Stomach (tissue), 9 donors: ENCODE data around the gene RXFP2. TPM values are rescaled to one million over a fixed set of nuclear protein-coding genes. Genes with fewer than 3 reads are reported as not detected.

ENCODE experiments used
- DNase-seq, 2 donors: peaks; one replicate each; pipeline versions ENCODE4 v3.0.0 to v3.0.0-alpha.2; 2013 to 2019
- H3K27ac ChIP-seq, 5 donors: fragments of 200-600 bp in 4 of 5; sonication (generic) in 4 of 5; one replicate each; pipeline ENCODE4 v1.5.1; 2013 to 2019; ENCODE audit warnings: mild to moderate bottlenecking in 1 of 5, moderate library complexity in 1 of 5
- H3K27me3 ChIP-seq, 3 donors: fragments of 200-600 bp; sonication (generic); one replicate each; pipeline ENCODE4 v1.5.1; 2017 to 2019; ENCODE audit warnings: mixed run types in 1 of 3
- H3K36me3 ChIP-seq, 4 donors: fragments of 200-600 bp; sonication (generic); 1 replicate in 3 of 4; 2 replicates in 1 of 4; pipeline ENCODE4 v1.5.1; 2016 to 2019
- H3K4me1 ChIP-seq, 4 donors: fragments of 200-600 bp; sonication (generic); one replicate each; pipeline ENCODE4 v1.5.1; 2016 to 2019
- H3K4me3 ChIP-seq, 4 donors: fragments of 200-600 bp; sonication (generic) in 3 of 4; one replicate each; pipeline ENCODE4 v1.5.1; 2016 to 2019; ENCODE audit warnings: mild to moderate bottlenecking in 1 of 4
- H3K9me3 ChIP-seq, 4 donors: fragments of 200-600 bp; sonication (generic); one replicate each; pipeline ENCODE4 v1.5.1; 2016 to 2019
- CTCF ChIP-seq, 7 experiments: fragments of 450-650 bp in 4 of 7; fragments of 200-600 bp in 3 of 7; sonication (generic) in 3 of 7; IDR thresholded peaks; one replicate each; pipeline ENCODE4 v1.5.1; 2016 to 2019; ENCODE audit warnings: antibody characterized with exemption in 7 of 7, control low read depth in 2 of 7, mild to moderate bottlenecking in 1 of 7
- EP300 ChIP-seq: sonication (generic); formaldehyde crosslinking; IDR thresholded peaks from one replicate; pipeline ENCODE4 v1.6.1; 2017; ENCODE audit warnings: antibody characterized with exemption
- POLR2A ChIP-seq, 4 donors: fragments of 450-650 bp; IDR thresholded peaks; one replicate each; pipeline ENCODE4 v1.6.1; 2016; ENCODE audit warnings: antibody characterized with exemption in 4 of 4, control low read depth in 2 of 4, mild to moderate bottlenecking in 1 of 4, moderate library complexity in 1 of 4
- POLR2AphosphoS5 ChIP-seq, 3 donors: sonication (generic); formaldehyde crosslinking; IDR thresholded peaks; one replicate each; pipeline ENCODE4 v1.6.1; 2016; ENCODE audit warnings: antibody characterized with exemption in 3 of 3
- WGBS, 5 donors: extraction: QIAGEN DNeasy Blood & Tissue Kit in 3 of 5; methylation state at CpG; one replicate each; pipeline versions ENCODE4 v1.1.5 to v1.1.7; 2013 to 2018; 5-methylcytosine and 5-hydroxymethylcytosine counted together
- intact Hi-C: fragments of 100-400 bp; cut with DNase I; formaldehyde crosslinking; loops from one replicate; pipeline ENCODE4 v1.15.1; 2023; ENCODE audit warnings: low total_unique reads
- polyA plus RNA-seq, 3 donors: library from polyadenylated mRNA; stranded (reverse); fragments of 200-250 nt; gene quantifications; one replicate each; pipeline ENCODE4 v1.2.3, GENCODE V29; 2013
- total RNA-seq, 5 donors: library from RNA; depleted of rRNA; stranded (reverse); fragments of >200 nt; gene quantifications; one replicate each; pipeline versions ENCODE4 v1.1.0 to v1.2.3, GENCODE V29; 2014 to 2016
- donor health status: healthy with polysubstance abuse.
- donor health status: Bipolar disorder and iron deficiency.
- donor health status: healthy.

RXFP2 gene
- total and polyA plus RNA-seq, 8 donors = not detected

- H3K27ac ChIP-seq = no peak overlapping the region
- H3K27me3 ChIP-seq = no peaks in the 10 kb centered on the region
- intact Hi-C loops = no loop called here
- H3K36me3 ChIP-seq = no peaks in the 10 kb centered on the region
- TF ChIP-seq POLR2AphosphoS5 (IDR thresholded peaks at IDR 0.05) (no peak), CTCF (IDR thresholded peaks at IDR 0.05) (no peak), EP300 (no peak), POLR2A (IDR thresholded peaks at IDR 0.05) (no peak)
- H3K4me1 ChIP-seq = peaks cover 0 to 26% (median 13%) of the 10 kb centered on the region in 4 donors
- H3K4me3 ChIP-seq = no peak overlapping the region
- WGBS, 5 donors = 58 to 80% (median 67%) methylated on average over 4 of the region's 4 CpGs
- no peak for DNase-seq
- H3K9me3 ChIP-seq = no peaks in the 10 kb centered on the region
These were observed 109.9 kb downstream of the RXFP2 start for GRCh38 chr13:31849206-31849605.

- DNase-seq = no peak
- H3K27ac ChIP-seq = no peak overlapping the region
- H3K4me1 ChIP-seq = peaks cover 0 to 26% (median 13%) of the 10 kb centered on the region in 4 donors
- WGBS, 5 donors = 27 to 38% (median 34%) methylated on average over 5 of the region's 5 CpGs
- no peak for TF ChIP-seq EP300
- no peak for TF ChIP-seq POLR2AphosphoS5 (IDR thresholded peaks at IDR 0.05)
- TF ChIP-seq POLR2A (IDR thresholded peaks at IDR 0.05) = no peak
- no peak for TF ChIP-seq CTCF (IDR thresholded peaks at IDR 0.05)
- H3K36me3 ChIP-seq = no peaks in the 10 kb centered on the region
- H3K27me3 ChIP-seq = no peaks in the 10 kb centered on the region
- no peaks in the 10 kb centered on the region for H3K9me3 ChIP-seq
- intact Hi-C loops = no loop called here
- H3K4me3 ChIP-seq = no peak overlapping the region
These were observed 110.8 kb downstream of the RXFP2 start for GRCh38 chr13:31850041-31850555.

- Histone ChIP-seq H3K4me1 (peaks cover 0 to 18% (median 9%) of the 10 kb centered on the region in 4 donors), H3K36me3 (no peaks in the 10 kb centered on the region), H3K9me3 (no peaks in the 10 kb centered on the region), H3K4me3 (no peak overlapping the region), H3K27me3 (no peaks in the 10 kb centered on the region), H3K27ac (no peak overlapping the region)
- no peak for DNase-seq
- WGBS, 5 donors = 93 to 98% (median 94%) methylated on average over 6 of the region's 6 CpGs
- TF ChIP-seq EP300 (no peak), CTCF (IDR thresholded peaks at IDR 0.05) (no peak), POLR2A (IDR thresholded peaks at IDR 0.05) (no peak)
- intact Hi-C loops = no loop called here
These were observed 111.9 kb downstream of the RXFP2 start for GRCh38 chr13:31851216-31851615.
